ENCODE results near the gene LARGE1. TPM values are rescaled to one million over a fixed set of nuclear protein-coding genes. Genes with fewer than 3 reads are reported as not detected.

Gene LARGE1
- total and polyA plus RNA-seq, 2 experiments from 2014 or later = 21.2 to 23.6 TPM

- H3K4me2 ChIP-seq = no peak overlapping the region
- no peaks in the 10 kb centered on the region for H4K20me1 ChIP-seq (ENCODE audit: insufficient read depth, poor library complexity, severe bottlenecking)
- H3K4me1 ChIP-seq (ENCODE audit: insufficient read depth) = peaks cover 5% of the 10 kb centered on the region
- H3K9me3 ChIP-seq (ENCODE audit: low read depth) = no peaks in the 10 kb centered on the region
- DNase-seq (ENCODE audit: low spot score) = no peak
- WGBS (ENCODE audit: low lambda C conversion rate, missing lambda C conversion rate) = 82% methylated on average over 13 of the region's 13 CpGs
- H3K36me3 ChIP-seq (replicated peaks; ENCODE audit: insufficient read depth, low read depth) = no peaks in the 10 kb centered on the region
- no peak overlapping the region for H2AFZ ChIP-seq
- no peaks in the 10 kb centered on the region for H3K79me2 ChIP-seq
- no peaks in the 10 kb centered on the region for H3K9me2 ChIP-seq (replicated peaks; ENCODE audit: insufficient read depth)
- H3K27me3 ChIP-seq = no peaks in the 10 kb centered on the region
- H3K27ac ChIP-seq = no peak overlapping the region
- no peak for TF ChIP-seq EZH2phosphoT487 (IDR thresholded peaks at IDR 0.05; ENCODE audit: low read depth, severe bottlenecking, unreplicated experiment)
- TF ChIP-seq EZH2 (IDR thresholded peaks at IDR 0.05; ENCODE audit: borderline replicate concordance) = no peak
- TF ChIP-seq, protein P1, sequence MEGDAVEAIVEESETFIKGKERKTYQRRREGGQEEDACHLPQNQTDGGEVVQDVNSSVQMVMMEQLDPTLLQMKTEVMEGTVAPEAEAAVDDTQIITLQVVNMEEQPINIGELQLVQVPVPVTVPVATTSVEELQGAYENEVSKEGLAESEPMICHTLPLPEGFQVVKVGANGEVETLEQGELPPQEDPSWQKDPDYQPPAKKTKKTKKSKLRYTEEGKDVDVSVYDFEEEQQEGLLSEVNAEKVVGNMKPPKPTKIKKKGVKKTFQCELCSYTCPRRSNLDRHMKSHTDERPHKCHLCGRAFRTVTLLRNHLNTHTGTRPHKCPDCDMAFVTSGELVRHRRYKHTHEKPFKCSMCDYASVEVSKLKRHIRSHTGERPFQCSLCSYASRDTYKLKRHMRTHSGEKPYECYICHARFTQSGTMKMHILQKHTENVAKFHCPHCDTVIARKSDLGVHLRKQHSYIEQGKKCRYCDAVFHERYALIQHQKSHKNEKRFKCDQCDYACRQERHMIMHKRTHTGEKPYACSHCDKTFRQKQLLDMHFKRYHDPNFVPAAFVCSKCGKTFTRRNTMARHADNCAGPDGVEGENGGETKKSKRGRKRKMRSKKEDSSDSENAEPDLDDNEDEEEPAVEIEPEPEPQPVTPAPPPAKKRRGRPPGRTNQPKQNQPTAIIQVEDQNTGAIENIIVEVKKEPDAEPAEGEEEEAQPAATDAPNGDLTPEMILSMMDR (IDR thresholded peaks at IDR 0.05; ENCODE audit: poor library complexity) = no peak
- no peak overlapping the region for H3K4me3 ChIP-seq
Observed at GRCh38 chr22:33519974-33520903, 400.0 kb downstream of the LARGE1 start.

GRCh38 chr22:33519071-33519973, 401.0 kb downstream of the LARGE1 start:
- no peaks in the 10 kb centered on the region for H3K36me3 ChIP-seq (replicated peaks; ENCODE audit: insufficient read depth, low read depth)
- peak; percentile 79 for DNase-seq (ENCODE audit: low spot score)
- no peaks in the 10 kb centered on the region for H3K79me2 ChIP-seq
- H3K4me1 ChIP-seq (ENCODE audit: insufficient read depth) = no peaks in the 10 kb centered on the region
- H3K4me3 ChIP-seq = no peak overlapping the region
- no peaks in the 10 kb centered on the region for H3K27me3 ChIP-seq
- no peak for TF ChIP-seq EZH2phosphoT487 (IDR thresholded peaks at IDR 0.05; ENCODE audit: low read depth, severe bottlenecking, unreplicated experiment)
- no peak for TF ChIP-seq EZH2 (IDR thresholded peaks at IDR 0.05; ENCODE audit: borderline replicate concordance)
- TF ChIP-seq, protein P1 (IDR thresholded peaks at IDR 0.05; ENCODE audit: poor library complexity) = peak; percentile 76
- WGBS (ENCODE audit: low lambda C conversion rate, missing lambda C conversion rate) = 58% methylated on average over 13 of the region's 13 CpGs
- no peak overlapping the region for H2AFZ ChIP-seq
- no peaks in the 10 kb centered on the region for H3K9me3 ChIP-seq (ENCODE audit: low read depth)
- H3K4me2 ChIP-seq = no peak overlapping the region
- no peak overlapping the region for H3K27ac ChIP-seq
- no peaks in the 10 kb centered on the region for H4K20me1 ChIP-seq (ENCODE audit: insufficient read depth, poor library complexity, severe bottlenecking)
- no peaks in the 10 kb centered on the region for H3K9me2 ChIP-seq (replicated peaks; ENCODE audit: insufficient read depth)

GRCh38 chr22:33518405-33518804, 401.9 kb downstream of the LARGE1 start:
- no peaks in the 10 kb centered on the region for H3K27me3 ChIP-seq
- peaks cover under 1% of the 10 kb centered on the region for H4K20me1 ChIP-seq (ENCODE audit: insufficient read depth, poor library complexity, severe bottlenecking)
- H3K9me2 ChIP-seq (replicated peaks; ENCODE audit: insufficient read depth) = no peaks in the 10 kb centered on the region
- no peak for DNase-seq (ENCODE audit: low spot score)
- H3K79me2 ChIP-seq = no peaks in the 10 kb centered on the region
- H3K4me1 ChIP-seq (ENCODE audit: insufficient read depth) = no peaks in the 10 kb centered on the region
- TF ChIP-seq, protein P1 (IDR thresholded peaks at IDR 0.05; ENCODE audit: poor library complexity) = no peak
- no peak for TF ChIP-seq EZH2phosphoT487 (IDR thresholded peaks at IDR 0.05; ENCODE audit: low read depth, severe bottlenecking, unreplicated experiment)
- TF ChIP-seq EZH2 (IDR thresholded peaks at IDR 0.05; ENCODE audit: borderline replicate concordance) = no peak
- no peaks in the 10 kb centered on the region for H3K9me3 ChIP-seq (ENCODE audit: low read depth)
- 98% methylated on average over 7 of the region's 7 CpGs for WGBS (ENCODE audit: low lambda C conversion rate, missing lambda C conversion rate)
- H3K4me3 ChIP-seq = no peak overlapping the region
- no peak overlapping the region for H3K4me2 ChIP-seq
- no peak overlapping the region for H2AFZ ChIP-seq
- H3K36me3 ChIP-seq (replicated peaks; ENCODE audit: insufficient read depth, low read depth) = no peaks in the 10 kb centered on the region
- H3K27ac ChIP-seq = no peak overlapping the region

All from hepatocyte (in vitro differentiated cells).